ENCODE results near the gene MAP1B. TPM values are rescaled to one million over a fixed set of nuclear protein-coding genes. Genes with fewer than 3 reads are reported as not detected.

The MAP1B gene
- polyA plus RNA-seq, 10 donors, result 26.4 to 56.8 (median 42.2) TPM

DNA sequence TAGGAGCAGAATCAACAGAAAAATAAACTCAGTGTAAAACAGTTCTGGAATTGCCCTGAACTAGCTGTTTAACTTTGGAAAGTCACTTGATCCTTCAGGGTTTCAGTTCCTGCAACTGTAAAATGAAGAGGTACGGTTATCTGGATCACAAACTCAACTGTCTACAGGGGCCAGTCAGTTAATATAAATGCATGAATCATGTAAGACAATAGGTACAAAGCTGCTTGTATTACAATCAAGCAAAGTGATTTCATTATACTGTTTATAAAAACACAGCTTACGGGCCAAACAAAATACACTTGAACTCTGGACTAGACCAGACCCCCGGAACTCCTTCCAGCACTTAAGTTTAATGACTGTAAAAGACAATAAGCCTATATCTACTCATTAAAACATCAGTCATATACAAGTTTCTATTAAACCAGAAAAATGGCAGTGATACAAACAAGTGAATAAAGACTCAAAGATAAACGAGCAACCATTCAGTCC is 139.7 kb downstream of the MAP1B start:
- DNase-seq, result no peak

- DNase-seq, result peak; percentile 73 to 88 (median 75)
Observed at GRCh38 chr5:72248410-72248981, 141.2 kb downstream of the MAP1B start.

GRCh38 chr5:72251386-72251785 is 144.1 kb downstream of the MAP1B start:
- no peak for DNase-seq

DNA sequence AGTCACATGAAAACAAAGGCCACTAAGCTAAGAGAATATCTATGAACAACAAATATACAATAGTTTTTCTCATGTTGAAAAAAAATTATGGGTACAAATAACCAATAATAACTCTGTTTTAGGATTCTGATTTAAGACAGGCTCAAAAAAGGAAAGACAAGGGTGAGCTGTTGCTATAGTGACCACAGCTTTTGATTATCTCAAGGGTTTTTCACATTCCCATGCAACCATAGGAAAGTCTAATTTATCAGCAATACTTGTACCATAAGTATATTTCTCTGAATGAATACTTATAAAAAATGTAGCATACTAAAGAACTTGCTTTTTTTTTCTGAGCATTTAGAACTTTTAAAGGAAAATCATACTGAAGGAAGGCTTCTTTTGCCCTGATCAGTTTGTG is 144.7 kb downstream of the MAP1B start:
- DNase-seq, result no peak

DNA sequence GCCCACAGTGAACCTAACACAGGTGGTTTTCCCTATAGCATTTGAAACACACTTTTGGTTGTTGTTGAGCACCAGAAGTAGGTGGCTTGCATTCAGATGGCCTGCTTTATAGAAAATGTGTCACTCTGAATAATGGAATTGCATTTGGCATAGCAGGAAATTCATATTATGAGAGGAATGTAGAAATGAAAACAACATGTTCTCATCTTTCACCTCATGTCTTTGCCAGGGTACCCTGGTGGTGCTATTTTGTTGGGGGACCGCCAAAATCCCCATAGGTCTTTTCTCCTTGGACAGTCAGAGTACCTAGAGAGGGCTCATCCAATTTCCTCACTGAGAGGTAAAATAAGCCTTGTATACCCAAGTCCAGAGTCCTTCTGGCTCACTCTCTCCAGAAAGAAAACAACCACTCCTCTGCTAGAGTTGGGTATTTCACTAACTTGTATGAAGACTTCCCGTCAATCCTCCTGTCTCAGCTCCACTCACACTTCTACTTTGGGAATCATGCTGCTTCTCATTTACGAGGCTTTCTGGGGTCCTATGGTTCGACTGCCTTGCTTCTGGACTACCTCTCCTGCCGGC is 145.4 kb downstream of the MAP1B start:
- no peak for DNase-seq

GRCh38 chr5:72255237-72255636 is 148.0 kb downstream of the MAP1B start:
- no peak for DNase-seq

- DNase-seq, result no peak
Observed at GRCh38 chr5:72255670-72256069, 148.4 kb downstream of the MAP1B start.

DNA sequence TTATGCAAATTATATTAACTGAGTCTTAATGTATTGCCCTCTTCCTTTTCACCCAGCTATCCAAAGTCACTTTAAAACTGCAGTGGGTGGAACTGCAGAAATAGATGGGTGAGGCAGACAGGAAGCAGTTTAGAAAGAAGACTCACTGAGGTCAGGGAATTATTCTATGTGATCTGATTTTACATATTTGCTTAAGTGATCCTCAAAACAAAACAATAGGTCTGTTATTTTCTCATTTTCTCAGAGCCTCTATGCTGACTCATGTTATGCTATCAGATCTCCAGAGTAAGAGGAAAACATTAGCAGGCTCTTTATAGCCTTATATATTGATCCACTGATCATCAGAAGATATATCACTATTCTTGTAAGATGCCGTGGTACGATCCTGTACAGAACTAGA is 149.3 kb downstream of the MAP1B start:
- no peak for DNase-seq

Other genes with a start within 250 kb of the MAP1B start
- gene MRPS27, start 212.8 kb downstream of the MAP1B start, polyA plus RNA-seq (ENCODE audit: insufficient read length in 10 of 10), result 10 to 100 TPM; 33.9 to 53.6 (median 42.4) TPM
- 10 to 100 TPM in 1 of 10 donors, 1 to 10 TPM in 9; 6.7 to 11.2 (median 8.9) TPM for gene PTCD2, start 212.9 kb downstream of the MAP1B start, polyA plus RNA-seq (ENCODE audit: insufficient read length in 10 of 10)

Measured in muscle of back (tissue), 11 donors.